A549 (cell line): ENCODE data around the gene GGPS1.

ENCODE experiments used
- BCL3 ChIP-seq: fragments of >200 bp; sonication (Bioruptor Twin); formaldehyde crosslinking; IDR thresholded peaks from 3 replicates; pipeline ENCODE4 v1.6.1; 2016
- CTCF ChIP-seq: fragments of >200 bp; sonication (Bioruptor Twin); formaldehyde crosslinking; IDR thresholded peaks from 3 replicates; pipeline ENCODE4 v1.5.1; 2016
- RCOR1 ChIP-seq: fragments of 150-350 bp; IDR thresholded peaks from 2 replicates; pipeline ENCODE4 v1.6.1; 2014; ENCODE audit warnings: antibody characterized with exemption, low read length, low read depth
- RFX5 ChIP-seq: fragments of 450-650 bp; IDR thresholded peaks from 2 replicates; pipeline ENCODE4 v1.7.1; 2014; ENCODE audit warnings: antibody characterized with exemption, mild to moderate bottlenecking, moderate library complexity
- SMC3 ChIP-seq: fragments of >200 bp; sonication (Bioruptor Twin); formaldehyde crosslinking; IDR thresholded peaks from 3 replicates; pipeline ENCODE4 v1.6.1; 2018; ENCODE audit warnings: inconsistent platforms
- TP53 ChIP-seq: fragments of 250-450 bp; sonication (Bioruptor Pico); IDR thresholded peaks from 2 replicates; pipeline ENCODE4 v1.5.0; 2021; ENCODE audit warnings: mild to moderate bottlenecking, moderate library complexity

GRCh38 chr1:235286667-235287066, 41.7 kb upstream of the GGPS1 start:
- TF ChIP-seq RFX5, result no peak
- no peak for TF ChIP-seq CTCF
- no peak for TF ChIP-seq TP53 (CRISPR knock-in tag)
- TF ChIP-seq SMC3, result no peak
- no peak for TF ChIP-seq BCL3
- TF ChIP-seq RCOR1, result no peak
